Panc1 (cell line): Measurements from ENCODE around the gene CNPY4. TPM values are rescaled to one million over a fixed set of nuclear protein-coding genes. Genes with fewer than 3 reads are reported as not detected.

Experiments used
- ATAC-seq: fragments of 200-7000 bp; cut with Tn5 transposase; 2 replicates; pipeline ENCODE4 v1.9.1; 2020; ENCODE audit warnings: mild to moderate bottlenecking, moderate library complexity
- BruUV-seq: library from RNA; stranded (reverse); fragments of 400-500 nt; replicated peaks from 2 replicates; lab custom pipeline; 2021; lab: Mats Ljungman, UMichigan
- CTCF ChIA-PET: fragments of 300-600 bp; sonication (Branson Sonifier 250); formaldehyde crosslinking; loops from one replicate; lab custom pipeline; 2022; ENCODE audit warnings: antibody characterized with exemption; lab: Charles Lee
- POLR2A ChIA-PET: fragments of 300-600 bp; sonication (Branson Sonifier 250); formaldehyde crosslinking; loops from one replicate; lab custom pipeline; 2022; ENCODE audit warnings: antibody characterized with exemption; lab: Charles Lee
- DNase-seq: peaks from one replicate; pipeline ENCODE4 v3.0.0-alpha.2; 2010; ENCODE audit warnings: low read depth, low spot score
- H3K27ac ChIP-seq: 2 replicates; pipeline ENCODE4 v1.5.1; 2011; ENCODE audit warnings: mild to moderate bottlenecking, low read length, inconsistent platforms
- H3K27me3 ChIP-seq: fragments of 200-500 bp; sonication (Bioruptor generic); 2 replicates; pipeline ENCODE4 v1.6.0; 2014; ENCODE audit warnings: low read length, inconsistent platforms; ENCODE audit not compliant: control insufficient read depth, insufficient read depth
- H3K36me3 ChIP-seq: fragments of 200-500 bp; sonication (Bioruptor generic); 2 replicates; pipeline ENCODE4 v1.5.1; 2014; ENCODE audit warnings: inconsistent platforms, mild to moderate bottlenecking, low read length, moderate library complexity; ENCODE audit not compliant: control insufficient read depth, insufficient read depth
- H3K4me1 ChIP-seq: 2 replicates; pipeline ENCODE4 v1.5.1; 2011; ENCODE audit warnings: inconsistent platforms, mild to moderate bottlenecking, low read length, moderate library complexity; ENCODE audit not compliant: control insufficient read depth, insufficient read depth
- H3K4me3 ChIP-seq, 2 experiments: 2 replicates each; pipeline ENCODE4 v1.5.1; 2011 to 2012; ENCODE audit warnings: low read depth in 2 of 2, low read length in 2 of 2, mild to moderate bottlenecking in 2 of 2, inconsistent platforms in 1 of 2, moderate library complexity in 1 of 2
- H3K9me3 ChIP-seq: fragments of 200-500 bp; sonication (Bioruptor generic); 2 replicates; pipeline ENCODE4 v1.5.1; 2014; ENCODE audit warnings: low read depth, mild to moderate bottlenecking, inconsistent platforms, low read length, moderate library complexity; ENCODE audit not compliant: control insufficient read depth, insufficient read depth
- POLR2AphosphoS5 ChIP-seq: IDR thresholded peaks from 2 replicates; pipeline ENCODE4 v1.6.1; 2012; ENCODE audit warnings: mild to moderate bottlenecking, low read depth, low read length, moderate library complexity
- SIN3A ChIP-seq: IDR thresholded peaks from 2 replicates; pipeline ENCODE4 v1.6.1; 2012; ENCODE audit warnings: low read depth, mild to moderate bottlenecking, low read length, moderate library complexity, borderline replicate concordance; ENCODE audit not compliant: insufficient read depth
- TCF7L2 ChIP-seq: IDR thresholded peaks from 2 replicates; pipeline ENCODE4 v1.6.1; 2011; ENCODE audit warnings: mild to moderate bottlenecking, low read depth, low read length, inconsistent platforms
- in situ Hi-C: cut with HindIII; loops from 2 replicates; pipeline ENCODE4 v1.10.0; 2016; ENCODE audit warnings: low sequenced_read_pairs, low pct_unique_long_range_greater_than_20kb
- intact Hi-C: fragments of 100-400 bp; cut with micrococcal nuclease; formaldehyde crosslinking; loops from one replicate; pipeline ENCODE4 v1.10.0; 2022; ENCODE audit not compliant: unreplicated experiment
- total RNA-seq: library from RNA; stranded (reverse); gene quantifications from one replicate; pipeline ENCODE4 v1.2.1, GENCODE V29; 2021; ENCODE audit not compliant: unreplicated experiment
- TF ChIP-seq, protein P1 (sequence below), 2 experiments: IDR thresholded peaks; 2 replicates each; pipeline ENCODE4 v1.6.1; 2011 to 2012; ENCODE audit warnings: low read depth in 2 of 2, control low read depth in 1 of 2, low read length in 1 of 2, mild to moderate bottlenecking in 1 of 2, moderate library complexity in 1 of 2; ENCODE audit not compliant: insufficient read depth in 1 of 2
- TF ChIP-seq, protein P2 (sequence below): fragments of 450-650 bp; IDR thresholded peaks from 2 replicates; pipeline ENCODE4 v1.5.1; 2017; ENCODE audit warnings: mild to moderate bottlenecking

CNPY4 gene
- total RNA-seq, 1 experiment from 2014 or later, result 12.6 TPM

DNA sequence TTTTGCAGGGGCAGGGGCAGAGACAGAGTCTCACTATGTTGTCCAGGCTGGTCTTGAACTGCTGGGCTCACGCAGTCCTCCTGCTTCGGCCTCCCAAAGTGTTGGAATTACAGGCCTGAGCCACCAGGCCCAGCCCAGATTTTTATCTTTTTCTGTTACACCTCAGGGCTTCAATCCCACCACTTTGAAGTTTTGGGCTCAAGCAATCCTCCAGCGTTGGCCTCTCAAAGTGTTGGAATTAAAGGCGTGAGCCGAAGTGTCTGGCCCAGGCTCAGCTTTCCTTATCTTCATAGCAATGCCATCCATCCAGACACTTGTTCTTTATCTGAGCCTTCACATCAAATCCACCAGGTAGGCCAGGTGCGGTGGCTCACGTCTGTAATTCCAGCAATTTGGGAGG is 4.4 kb upstream of the CNPY4 start:
- ChIA-PET CTCF (no interaction called here), POLR2A (no interaction called here)
- Histone ChIP-seq H3K9me3 (no peaks in the 10 kb centered on the region), H3K4me3 (no peak overlapping the region), H3K27me3 (no peaks in the 10 kb centered on the region), H3K4me1 (0 out of 2 replicates have a peak, but pooled peaks cover 2% of the 10 kb centered on the region), H3K36me3 (no peaks in the 10 kb centered on the region; the same call in 1 of the 2 replicates), H3K27ac (no peak overlapping the region)
- no peak for DNase-seq
- in situ Hi-C loops, result no loop called here
- no peak for ATAC-seq
- TF ChIP-seq POLR2AphosphoS5, result no peak
- no peak for TF ChIP-seq SIN3A
- no peak for TF ChIP-seq TCF7L2
- TF ChIP-seq, protein P1, sequence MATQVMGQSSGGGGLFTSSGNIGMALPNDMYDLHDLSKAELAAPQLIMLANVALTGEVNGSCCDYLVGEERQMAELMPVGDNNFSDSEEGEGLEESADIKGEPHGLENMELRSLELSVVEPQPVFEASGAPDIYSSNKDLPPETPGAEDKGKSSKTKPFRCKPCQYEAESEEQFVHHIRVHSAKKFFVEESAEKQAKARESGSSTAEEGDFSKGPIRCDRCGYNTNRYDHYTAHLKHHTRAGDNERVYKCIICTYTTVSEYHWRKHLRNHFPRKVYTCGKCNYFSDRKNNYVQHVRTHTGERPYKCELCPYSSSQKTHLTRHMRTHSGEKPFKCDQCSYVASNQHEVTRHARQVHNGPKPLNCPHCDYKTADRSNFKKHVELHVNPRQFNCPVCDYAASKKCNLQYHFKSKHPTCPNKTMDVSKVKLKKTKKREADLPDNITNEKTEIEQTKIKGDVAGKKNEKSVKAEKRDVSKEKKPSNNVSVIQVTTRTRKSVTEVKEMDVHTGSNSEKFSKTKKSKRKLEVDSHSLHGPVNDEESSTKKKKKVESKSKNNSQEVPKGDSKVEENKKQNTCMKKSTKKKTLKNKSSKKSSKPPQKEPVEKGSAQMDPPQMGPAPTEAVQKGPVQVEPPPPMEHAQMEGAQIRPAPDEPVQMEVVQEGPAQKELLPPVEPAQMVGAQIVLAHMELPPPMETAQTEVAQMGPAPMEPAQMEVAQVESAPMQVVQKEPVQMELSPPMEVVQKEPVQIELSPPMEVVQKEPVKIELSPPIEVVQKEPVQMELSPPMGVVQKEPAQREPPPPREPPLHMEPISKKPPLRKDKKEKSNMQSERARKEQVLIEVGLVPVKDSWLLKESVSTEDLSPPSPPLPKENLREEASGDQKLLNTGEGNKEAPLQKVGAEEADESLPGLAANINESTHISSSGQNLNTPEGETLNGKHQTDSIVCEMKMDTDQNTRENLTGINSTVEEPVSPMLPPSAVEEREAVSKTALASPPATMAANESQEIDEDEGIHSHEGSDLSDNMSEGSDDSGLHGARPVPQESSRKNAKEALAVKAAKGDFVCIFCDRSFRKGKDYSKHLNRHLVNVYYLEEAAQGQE (IDR thresholded peaks at IDR 0.05; ENCODE audit: insufficient read depth in 1 of 2, low read depth in 2 of 2, low read length in 1 of 2), result no peak
- TF ChIP-seq, protein P2, sequence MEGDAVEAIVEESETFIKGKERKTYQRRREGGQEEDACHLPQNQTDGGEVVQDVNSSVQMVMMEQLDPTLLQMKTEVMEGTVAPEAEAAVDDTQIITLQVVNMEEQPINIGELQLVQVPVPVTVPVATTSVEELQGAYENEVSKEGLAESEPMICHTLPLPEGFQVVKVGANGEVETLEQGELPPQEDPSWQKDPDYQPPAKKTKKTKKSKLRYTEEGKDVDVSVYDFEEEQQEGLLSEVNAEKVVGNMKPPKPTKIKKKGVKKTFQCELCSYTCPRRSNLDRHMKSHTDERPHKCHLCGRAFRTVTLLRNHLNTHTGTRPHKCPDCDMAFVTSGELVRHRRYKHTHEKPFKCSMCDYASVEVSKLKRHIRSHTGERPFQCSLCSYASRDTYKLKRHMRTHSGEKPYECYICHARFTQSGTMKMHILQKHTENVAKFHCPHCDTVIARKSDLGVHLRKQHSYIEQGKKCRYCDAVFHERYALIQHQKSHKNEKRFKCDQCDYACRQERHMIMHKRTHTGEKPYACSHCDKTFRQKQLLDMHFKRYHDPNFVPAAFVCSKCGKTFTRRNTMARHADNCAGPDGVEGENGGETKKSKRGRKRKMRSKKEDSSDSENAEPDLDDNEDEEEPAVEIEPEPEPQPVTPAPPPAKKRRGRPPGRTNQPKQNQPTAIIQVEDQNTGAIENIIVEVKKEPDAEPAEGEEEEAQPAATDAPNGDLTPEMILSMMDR, result no peak
- intact Hi-C loops, result no loop called here
- BruUV-seq, result no TSS peak

DNA sequence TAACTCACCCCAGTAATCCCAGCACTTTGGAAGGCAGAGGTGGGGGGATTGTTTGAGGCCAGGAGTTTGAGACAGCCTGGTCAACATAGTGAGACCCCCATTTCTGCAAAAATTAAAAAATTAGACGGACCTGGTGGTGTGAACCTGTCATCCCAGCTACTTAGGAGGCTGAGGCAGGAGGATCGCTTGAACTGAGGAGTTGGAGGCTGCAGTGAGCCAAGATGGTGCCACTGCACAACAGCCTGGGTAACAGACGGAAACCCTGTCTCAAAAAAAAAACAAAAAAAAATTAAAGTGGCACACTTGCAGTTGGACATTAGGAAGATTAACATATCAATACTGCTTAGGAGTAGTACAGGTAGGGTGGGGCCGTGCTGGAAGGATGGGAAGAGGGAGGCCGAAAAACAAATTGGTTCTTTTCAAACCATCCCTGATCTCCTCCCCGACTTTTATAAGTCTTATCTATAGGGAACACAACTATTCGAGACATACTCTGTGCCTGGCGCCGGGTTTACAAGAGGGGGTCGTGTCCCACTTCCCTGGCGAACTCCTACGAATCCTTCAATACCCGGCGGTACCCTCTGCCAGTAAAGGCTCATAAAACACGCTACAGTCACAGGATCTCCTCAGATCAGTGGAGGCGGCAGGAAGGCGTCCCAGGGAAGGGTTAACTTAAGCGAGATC is 904 bp upstream of the CNPY4 start:
- TSS peak; percentile 83 for BruUV-seq
- ATAC-seq, result no peak
- POLR2A ChIA-PET, result no interaction called here

More for the DNA sequence above, 904 bp upstream of the CNPY4 start:
- H3K4me1 ChIP-seq, result peaks cover 11% of the 10 kb centered on the region
- no peaks in the 10 kb centered on the region; the same call in 1 of the 2 replicates for H3K36me3 ChIP-seq
- intact Hi-C loops (no loop called here), in situ Hi-C loops (no loop called here)
- no peaks in the 10 kb centered on the region for H3K27me3 ChIP-seq
- CTCF ChIA-PET, result no interaction called here
- peak overlapping the region; percentile 88 for H3K27ac ChIP-seq
- peak overlapping the region; percentile 69 to 99 for H3K4me3 ChIP-seq
- DNase-seq, result no peak
- TF ChIP-seq, protein P2, result no peak
- TF ChIP-seq SIN3A (no peak), POLR2AphosphoS5 (no peak), TCF7L2 (no peak)
- TF ChIP-seq, protein P1 (IDR thresholded peaks at IDR 0.05; ENCODE audit: insufficient read depth in 1 of 2, low read depth in 2 of 2, low read length in 1 of 2), result no peak
- no peaks in the 10 kb centered on the region for H3K9me3 ChIP-seq
